Pancreas (tissue), 10 donors: ENCODE measurements around the gene TAF9. TPM values are rescaled to one million over a fixed set of nuclear protein-coding genes. Genes with fewer than 3 reads are reported as not detected.
A peak's percentile ranks its signal among the peaks of the same experiment; 100 is the strongest.
"Not testable (repeated sequence)": the region's sequence is repeated elsewhere in the genome, so short reads cannot be mapped to it uniquely, and the experiment has no call there.

Experiments
- ATAC-seq, 4 donors: fragments of 200-7000 bp; cut with Tn5 transposase; one replicate each; pipeline versions ENCODE4 v1.8.0 to v1.9.1; 2020; ENCODE audit warnings: mild to moderate bottlenecking in 4 of 4, moderate library complexity in 4 of 4
- DNase-seq, 6 donors: peaks; one replicate each; pipeline ENCODE4 v3.0.0-alpha.2; 2020
- FAIRE-seq: peaks from 2 replicates; lab custom pipeline; 2012; peaks lifted over from hg19 to GRCh38; lab: Jason Lieb, UNC
- H3K27ac ChIP-seq, 4 donors: fragments of 200-600 bp; sonication (generic); 1 replicate in 3 of 4; 2 replicates in 1 of 4; pipeline versions ENCODE4 v1.5.0 to v1.8.0; 2020
- H3K27me3 ChIP-seq, 4 donors: fragments of 200-600 bp; one replicate each; pipeline ENCODE4 v1.8.0; 2021
- H3K36me3 ChIP-seq, 3 donors: fragments of 200-600 bp; sonication (generic) in 1 of 3; one replicate each; pipeline versions ENCODE4 v1.5.0 to v1.8.0; 2020 to 2021
- H3K4me1 ChIP-seq, 3 donors: fragments of 200-600 bp; one replicate each; pipeline ENCODE4 v1.8.0; 2021
- H3K4me3 ChIP-seq, 4 donors: fragments of 200-600 bp; sonication (generic) in 2 of 4; one replicate each; pipeline versions ENCODE4 v1.5.0 to v1.8.0; 2020 to 2021
- H3K9me3 ChIP-seq, 4 donors: fragments of 200-600 bp; one replicate each; pipeline ENCODE4 v1.8.0; 2021
- CTCF ChIP-seq, 4 donors: fragments of 200-600 bp; sonication (generic) in 3 of 4; IDR thresholded peaks; one replicate each; pipeline versions ENCODE4 v1.5.0 to v1.8.0; 2021; ENCODE audit warnings: antibody characterized with exemption in 4 of 4
- WGBS, 2 donors: extraction: QIAGEN DNeasy Blood & Tissue Kit; methylation state at CpG; one replicate each; pipeline ENCODE4 v1.1.7; 2013; 5-methylcytosine and 5-hydroxymethylcytosine counted together
- intact Hi-C, 3 donors: fragments of 100-400 bp; cut with DNase I; formaldehyde crosslinking; loops; one replicate each; pipeline versions ENCODE4 v1.11.1 to v1.14.2; 2022
- polyA plus RNA-seq, 2 donors: library from polyadenylated mRNA; stranded (reverse); fragments of 200-250 nt; gene quantifications; one replicate each; pipeline ENCODE4 v1.2.3, GENCODE V29; 2013
- total RNA-seq, 6 donors: library from RNA; stranded (reverse); fragmentation: NEBNext Ultra II Directional in 4 of 6; extraction: Animal tissue kit (Norgen Biotek cat#: 25700) in 4 of 6; gene quantifications; one replicate each; pipeline versions ENCODE4 v1.2.1 to v1.2.4, GENCODE V29; 2021 to 2023
- donor health status: healthy with polysubstance abuse.
- donor health status: DM: no; HTN: no; CAD: no; lungs with moderate emphysema.
- donor health status: DM: no; HTN: no; CAD: no.
- donor health status: control.
- donor health status: control.
- donor health status: Bipolar disorder and iron deficiency.
- donor health status: DM: yes; HTN: yes; CAD: no.
- donor health status: DM: no; HTN: no; CAD: no.
- donor health status: DM: no; HTN: no; CAD: no.
- donor health status: DM: yes; HTN: yes; CAD: no.

Gene TAF9
- total and polyA plus RNA-seq, 8 donors = 15.6 to 34.8 (median 24.8) TPM

GRCh38 chr5:69374911-69375446 is 5.7 kb upstream of the TAF9 start:
- Histone ChIP-seq H3K27ac (no peak overlapping the region), H3K27me3 (no peaks in the 10 kb centered on the region), H3K4me3 (no peak overlapping the region), H3K36me3 (peaks cover 0 to 20% (median 0%) of the 10 kb centered on the region in 3 donors), H3K4me1 (peaks cover 0 to 6% (median 5%) of the 10 kb centered on the region in 3 donors), H3K9me3 (no peaks in the 10 kb centered on the region)
- no peak for FAIRE-seq
- WGBS, 2 donors = 92 to 93% methylated on average over 4 of the region's 4 CpGs
- DNase-seq = no peak
- no peak for TF ChIP-seq CTCF (IDR thresholded peaks at IDR 0.05)
- no peak for ATAC-seq
- intact Hi-C loops = no loop called here

DNA sequence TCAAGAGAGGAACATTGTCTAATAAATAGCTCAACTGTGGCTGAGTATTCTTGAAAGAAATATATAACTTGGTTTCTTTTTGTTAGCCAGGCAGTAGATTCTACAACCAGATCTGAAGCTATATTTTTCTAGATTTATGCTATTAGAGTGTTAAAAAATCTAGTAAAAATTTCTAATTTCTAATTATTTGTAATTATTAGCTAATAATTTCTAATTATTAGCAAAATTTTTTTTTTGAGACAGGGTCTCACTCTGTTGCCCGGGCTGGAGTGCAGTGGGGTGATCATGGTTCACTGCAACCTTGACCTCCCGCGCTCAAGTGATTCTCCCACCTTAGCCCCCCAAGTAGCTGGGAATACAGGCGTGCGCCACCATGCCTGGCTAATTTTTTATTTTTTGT is 3.1 kb upstream of the TAF9 start:
- Histone ChIP-seq H3K4me3 (no peak overlapping the region), H3K27ac (no peak overlapping the region), H3K4me1 (peaks cover 5 to 16% (median 6%) of the 10 kb centered on the region in 3 donors), H3K27me3 (no peaks in the 10 kb centered on the region), H3K9me3 (no peaks in the 10 kb centered on the region), H3K36me3 (peaks cover 0 to 20% (median 0%) of the 10 kb centered on the region in 3 donors)
- TF ChIP-seq CTCF (IDR thresholded peaks at IDR 0.05) = no peak
- 95 to 96% methylated on average over 5 of the region's 5 CpGs for WGBS, 2 donors
- FAIRE-seq (no peak), ATAC-seq (no peak), DNase-seq (no peak)
- intact Hi-C loops = no loop called here

DNA sequence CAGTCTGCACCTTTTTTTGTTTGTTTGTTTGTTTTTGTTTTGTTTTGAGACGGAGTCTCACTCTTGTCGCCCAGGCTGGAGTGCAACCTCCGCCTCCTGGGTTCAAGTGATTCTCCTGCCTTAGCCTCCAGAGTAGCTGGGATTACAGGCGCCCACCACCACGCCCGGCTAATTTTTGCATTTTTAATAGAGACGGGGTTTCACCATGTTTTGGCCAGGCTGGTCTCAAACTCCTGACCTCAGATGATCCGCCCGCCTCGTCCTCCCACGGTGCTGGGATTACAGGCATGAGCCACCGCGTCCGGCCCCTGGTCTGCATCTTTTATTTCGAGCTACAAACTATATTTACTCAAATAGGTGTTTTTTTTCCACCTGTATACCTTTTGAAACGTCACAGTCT is 1.0 kb upstream of the TAF9 start:
- intact Hi-C loops, DNase-seq, H3K27me3 ChIP-seq, ATAC-seq, H3K9me3 ChIP-seq, FAIRE-seq: not testable (repeated sequence)
- H3K4me3 ChIP-seq = peak overlapping the region; percentile 66 to 85 (median 73)
- H3K4me1 ChIP-seq = peaks cover 5 to 18% (median 6%) of the 10 kb centered on the region in 3 donors
- 0 to 1% methylated on average over 16 of the region's 16 CpGs for WGBS, 2 donors
- peak overlapping the region in 2 of 4 donors; percentile 98 to 100 for H3K27ac ChIP-seq
- peaks cover 0 to 17% (median 9%) of the 10 kb centered on the region in 3 donors for H3K36me3 ChIP-seq

DNA sequence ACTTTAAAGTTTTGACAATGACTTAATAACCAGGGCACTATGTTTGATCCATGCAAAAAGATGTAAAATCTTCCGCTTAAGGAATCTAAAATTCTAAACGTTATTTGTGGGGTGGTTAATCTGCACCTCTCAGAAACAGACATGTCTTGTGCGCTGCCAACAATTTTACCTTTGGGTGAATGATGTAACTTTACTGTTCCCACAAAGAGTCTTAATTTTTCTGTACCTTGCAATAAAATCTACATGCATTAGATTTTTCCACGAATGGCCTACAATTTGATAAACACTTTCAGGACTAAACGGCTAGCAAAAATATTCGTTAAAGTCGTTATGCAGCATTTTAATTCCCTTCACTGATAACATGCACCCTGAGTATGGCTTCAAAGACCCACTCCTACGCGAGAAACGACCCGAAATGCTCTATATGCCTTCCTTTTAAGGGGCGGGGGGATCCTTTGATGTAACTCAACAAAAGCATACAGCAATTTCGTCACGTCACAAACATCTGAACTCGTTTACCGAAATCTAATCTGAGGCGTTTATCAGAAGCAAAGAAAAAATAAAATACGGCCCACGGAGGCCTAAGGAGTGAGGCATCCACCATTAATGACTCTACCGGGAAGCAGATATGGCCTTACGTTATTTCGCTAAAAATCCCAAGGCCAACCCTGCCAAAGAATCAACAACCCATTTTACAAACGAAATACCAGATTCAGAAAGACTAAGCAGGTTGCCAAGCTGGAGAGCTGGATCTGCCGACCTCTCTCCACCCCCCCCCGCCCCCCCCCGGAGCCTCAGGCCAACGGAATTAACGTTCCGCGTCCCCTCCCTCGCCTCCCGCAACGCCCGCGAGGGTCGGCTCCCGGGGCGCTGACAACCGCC is 621 bp downstream of the TAF9 start:
- 2% methylated on average over 27 to 39 of the region's 39 CpGs for WGBS, 2 donors
- peak overlapping the region; percentile 66 to 85 (median 73) for H3K4me3 ChIP-seq
- peak overlapping the region; percentile 98 to 100 (median 99) for H3K27ac ChIP-seq
- no peaks in the 10 kb centered on the region for H3K9me3 ChIP-seq
- H3K4me1 ChIP-seq = peaks cover 5 to 18% (median 6%) of the 10 kb centered on the region in 3 donors
- FAIRE-seq (no peak), ATAC-seq (peak; percentile 42 to 62 (median 55)), DNase-seq (no peak)
- H3K27me3 ChIP-seq = no peaks in the 10 kb centered on the region
- peaks cover 0 to 17% (median 9%) of the 10 kb centered on the region in 3 donors for H3K36me3 ChIP-seq
- TF ChIP-seq CTCF (IDR thresholded peaks at IDR 0.05) = no peak
- intact Hi-C loops = no loop called here

GRCh38 chr5:69367697-69368279 is 1.5 kb downstream of the TAF9 start:
- intact Hi-C loops = no loop called here
- Histone ChIP-seq H3K36me3 (peaks cover 0 to 17% (median 9%) of the 10 kb centered on the region in 3 donors), H3K27me3 (no peaks in the 10 kb centered on the region), H3K4me3 (peak overlapping the region in 1 of 4 donors; percentile 73), H3K27ac (no peak overlapping the region), H3K4me1 (peaks cover 5 to 18% (median 6%) of the 10 kb centered on the region in 3 donors), H3K9me3 (no peaks in the 10 kb centered on the region)
- DNase-seq (no peak), FAIRE-seq (no peak), ATAC-seq (no peak)
- no peak for TF ChIP-seq CTCF (IDR thresholded peaks at IDR 0.05)
- WGBS, 2 donors = 88 to 92% methylated on average over 11 of the region's 11 CpGs
